ENCODE data around the gene DNAJC21.

Gene DNAJC21

DNA sequence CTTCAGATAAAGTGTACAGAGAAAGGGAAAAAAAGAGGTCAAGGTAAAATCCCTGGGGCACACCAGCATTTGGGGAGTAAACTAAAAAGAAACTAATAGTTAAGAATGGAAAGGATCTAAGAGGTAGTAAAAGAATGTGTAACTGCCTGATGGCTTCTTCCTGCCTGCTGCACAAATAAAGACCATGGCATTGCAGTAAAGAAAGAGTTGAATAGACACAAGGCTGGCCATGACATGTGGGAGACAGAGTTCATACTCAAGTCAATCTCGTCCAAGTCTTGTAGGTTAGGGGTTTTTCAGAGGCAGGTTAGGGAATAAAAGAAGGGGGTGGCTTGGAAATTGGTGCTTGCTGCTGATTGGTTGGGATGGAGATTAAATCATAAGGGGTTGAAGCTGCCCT is 57.6 kb downstream of the DNAJC21 start:
- TF ChIP-seq CTCF (IDR thresholded peaks at IDR 0.05) = no peak

GRCh38 chr5:34991486-34992238 is 62.3 kb downstream of the DNAJC21 start:
- TF ChIP-seq CTCF (IDR thresholded peaks at IDR 0.05) = no peak

DNA sequence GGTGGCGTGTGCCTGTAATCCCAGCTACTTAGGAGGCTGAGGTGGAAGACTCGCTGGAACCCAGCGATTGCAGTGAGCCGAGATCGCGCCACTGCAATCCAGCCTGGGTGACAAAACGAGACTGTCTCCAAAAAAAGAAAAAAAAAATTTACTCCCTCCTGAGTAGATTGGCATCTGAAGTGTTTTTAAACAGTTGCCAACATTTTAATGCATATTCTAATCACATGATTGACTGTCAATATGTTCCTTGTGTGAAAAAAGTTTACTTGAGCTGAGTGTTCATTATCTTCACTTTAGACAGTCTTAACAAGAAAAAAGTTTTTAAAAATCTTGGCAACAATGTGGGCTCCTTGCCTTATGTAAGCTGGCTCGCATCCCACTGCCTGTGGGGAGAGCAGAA is 64.6 kb downstream of the DNAJC21 start:
- no peak for TF ChIP-seq CTCF (IDR thresholded peaks at IDR 0.05)

- no peak for TF ChIP-seq CTCF (IDR thresholded peaks at IDR 0.05)
Measured at GRCh38 chr5:34996261-34996660, 66.9 kb downstream of the DNAJC21 start.

GRCh38 chr5:34998058-34998789 is 68.9 kb downstream of the DNAJC21 start:
- no peak for TF ChIP-seq CTCF (IDR thresholded peaks at IDR 0.05)

DNA sequence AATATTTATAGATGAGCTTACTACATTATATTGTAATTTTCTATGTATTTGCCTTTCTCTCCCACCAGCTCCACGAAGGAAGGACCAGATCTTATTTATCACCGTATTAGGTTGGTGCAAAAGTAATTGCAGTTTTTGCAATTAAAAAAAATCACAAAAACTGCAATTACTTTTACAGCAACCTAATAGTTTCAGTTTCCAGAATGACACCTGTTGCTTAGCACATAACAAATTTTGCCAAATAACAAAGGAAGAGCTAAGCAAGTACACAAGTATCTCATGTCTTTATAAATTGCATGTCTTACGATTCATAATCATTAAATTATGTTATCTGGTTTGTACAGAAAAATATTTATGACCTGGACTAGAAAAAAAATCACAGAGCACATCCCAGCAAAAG is 72.5 kb downstream of the DNAJC21 start:
- TF ChIP-seq CTCF (IDR thresholded peaks at IDR 0.05) = no peak

DNA sequence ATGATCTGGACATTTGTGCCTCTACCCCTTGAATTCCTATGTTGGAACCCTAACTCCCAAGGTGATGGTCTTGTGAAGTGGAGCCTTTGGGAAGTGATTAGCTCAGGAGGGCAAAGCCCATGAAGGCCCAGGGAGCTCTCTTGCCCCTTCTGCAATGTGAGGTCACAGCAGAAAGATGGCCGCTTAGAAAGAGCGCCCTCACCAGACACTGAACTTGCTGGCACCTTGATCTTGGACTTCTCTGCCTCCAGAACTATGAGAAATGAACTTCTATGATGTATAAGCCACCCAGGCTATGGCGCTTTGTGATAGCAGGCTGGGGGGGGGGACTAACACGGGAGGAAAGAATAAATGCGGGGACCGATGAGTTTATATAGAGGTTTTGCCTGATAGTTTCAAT is 73.1 kb downstream of the DNAJC21 start:
- TF ChIP-seq CTCF (IDR thresholded peaks at IDR 0.05) = no peak
